GM03348 (cell line): ENCODE data around the gene ST6GAL1.

Source experiments
- DNase-seq: peaks from one replicate; pipeline ENCODE4 v3.0.0; 2012; ENCODE audit warnings: low spot score

ST6GAL1 gene

GRCh38 chr3:186915806-186916796 is 14.2 kb upstream of the ST6GAL1 start:
- DNase-seq: no peak

GRCh38 chr3:186917512-186918312 is 12.6 kb upstream of the ST6GAL1 start:
- no peak for DNase-seq

- DNase-seq: peak; percentile 20
Measured at GRCh38 chr3:186920301-186920700, 10.0 kb upstream of the ST6GAL1 start.

GRCh38 chr3:186920796-186921195 is 9.5 kb upstream of the ST6GAL1 start:
- DNase-seq: no peak

GRCh38 chr3:186921578-186921977 is 8.7 kb upstream of the ST6GAL1 start:
- no peak for DNase-seq

GRCh38 chr3:186922224-186922623 is 8.1 kb upstream of the ST6GAL1 start:
- DNase-seq: no peak

GRCh38 chr3:186922790-186923189 is 7.5 kb upstream of the ST6GAL1 start:
- DNase-seq: no peak

- DNase-seq: no peak
Measured at GRCh38 chr3:186923241-186923640, 7.1 kb upstream of the ST6GAL1 start.

GRCh38 chr3:186925826-186926225 is 4.5 kb upstream of the ST6GAL1 start:
- no peak for DNase-seq

GRCh38 chr3:186929186-186929585 is 1.1 kb upstream of the ST6GAL1 start:
- DNase-seq: no peak

GRCh38 chr3:186929685-186930084 is 641 bp upstream of the ST6GAL1 start:
- no peak for DNase-seq

GRCh38 chr3:186930641-186931531 is 560 bp downstream of the ST6GAL1 start:
- DNase-seq: peak; percentile 45

GRCh38 chr3:186931532-186932280 is 1.4 kb downstream of the ST6GAL1 start:
- peak; percentile 28 for DNase-seq

GRCh38 chr3:186932281-186933181 is 2.2 kb downstream of the ST6GAL1 start:
- DNase-seq: no peak

- DNase-seq: no peak
Measured at GRCh38 chr3:186933816-186934215, 3.5 kb downstream of the ST6GAL1 start.

- no peak for DNase-seq
Measured at GRCh38 chr3:186935133-186935532, 4.8 kb downstream of the ST6GAL1 start.

GRCh38 chr3:186937017-186937875 is 6.9 kb downstream of the ST6GAL1 start:
- no peak for DNase-seq

- DNase-seq: no peak
Measured at GRCh38 chr3:186938716-186939115, 8.4 kb downstream of the ST6GAL1 start.

GRCh38 chr3:186939536-186939935 is 9.2 kb downstream of the ST6GAL1 start:
- DNase-seq: no peak
